Endothelial cell of umbilical vein (primary cell): ENCODE data around the gene TULP4. TPM values are rescaled to one million over a fixed set of nuclear protein-coding genes. Genes with fewer than 3 reads are reported as not detected.

Source experiments
- BruUV-seq: library from RNA; stranded (reverse); fragments of 400-500 nt; replicated peaks from 2 replicates; lab custom pipeline; 2021; lab: Mats Ljungman, UMichigan
- CTCF ChIA-PET: fragments of 300-600, 350-600 bp; sonication (Branson Sonifier 250); formaldehyde crosslinking; loops from one replicate; lab custom pipeline; 2021; ENCODE audit warnings: antibody characterized with exemption, inconsistent platforms; lab: Charles Lee
- POLR2A ChIA-PET: fragments of 300-600, 350-600 bp; sonication (Branson Sonifier 250); formaldehyde crosslinking; loops from one replicate; lab custom pipeline; 2021; ENCODE audit warnings: antibody characterized with exemption, inconsistent platforms; lab: Charles Lee
- DNase-seq: peaks from one replicate; pipeline ENCODE4 v3.0.0-alpha.2; 2011; ENCODE audit warnings: low read depth, low spot score
- FAIRE-seq: peaks from 2 replicates; lab custom pipeline; 2011; peaks lifted over from hg19 to GRCh38; lab: Jason Lieb, UNC
- H2AFZ ChIP-seq: 2 replicates; pipeline ENCODE4 v1.6.0; 2012; ENCODE audit warnings: low read depth, low read length, control low read depth, inconsistent platforms
- H3K27ac ChIP-seq: 2 replicates; pipeline ENCODE4 v1.5.1; 2011; ENCODE audit warnings: low read depth, mild to moderate bottlenecking, control low read depth, low read length, moderate library complexity; ENCODE audit not compliant: insufficient read depth
- H3K27me3 ChIP-seq, 2 experiments: 2 replicates each; pipeline versions ENCODE4 v1.6.0 to v1.6.1; 2011; ENCODE audit warnings: low read length in 2 of 2, mixed read lengths in 1 of 2; ENCODE audit not compliant: control insufficient read depth in 2 of 2, insufficient read depth in 2 of 2
- H3K36me3 ChIP-seq, 2 experiments: 2 replicates in 1 of 2; 3 replicates in 1 of 2; pipeline ENCODE4 v1.5.1; 2011; ENCODE audit warnings: low read length in 2 of 2, mild to moderate bottlenecking in 1 of 2, moderate library complexity in 1 of 2; ENCODE audit not compliant: control insufficient read depth in 2 of 2, insufficient read depth in 2 of 2; ENCODE audit errors: extremely low read depth in 1 of 2
- H3K4me1 ChIP-seq: 3 replicates; pipeline ENCODE4 v1.5.1; 2011; ENCODE audit warnings: mild to moderate bottlenecking, low read length; ENCODE audit not compliant: control insufficient read depth, insufficient read depth; ENCODE audit errors: extremely low read depth
- H3K4me2 ChIP-seq: 2 replicates; pipeline ENCODE4 v1.6.1; 2011; ENCODE audit warnings: low read length, control low read depth, mixed read lengths; ENCODE audit not compliant: insufficient read depth
- H3K4me3 ChIP-seq, 3 experiments: fragments of 200-600 bp in 1 of 3; sonication (generic), shearing (Covaris generic) in 1 of 3; replicated peaks in 1 of 3; 2 replicates each; pipeline ENCODE4 v1.5.1; 2011 to 2016; ENCODE audit warnings: control low read depth in 3 of 3, low read length in 3 of 3, mild to moderate bottlenecking in 2 of 3, inconsistent platforms in 1 of 3, low read depth in 1 of 3, moderate library complexity in 1 of 3; ENCODE audit not compliant: insufficient read depth in 1 of 3
- H3K79me2 ChIP-seq: 2 replicates; pipeline ENCODE4 v1.6.0; 2012; ENCODE audit warnings: low read length, inconsistent platforms; ENCODE audit not compliant: control insufficient read depth, insufficient read depth
- H3K9ac ChIP-seq: replicated peaks from 2 replicates; pipeline ENCODE3; 2011; ENCODE audit warnings: low read length, control low read depth; ENCODE audit not compliant: insufficient read depth; ENCODE audit errors: extremely low read depth
- H3K9me1 ChIP-seq: replicated peaks from 3 replicates; pipeline ENCODE4 v1.6.0; 2011; ENCODE audit warnings: mild to moderate bottlenecking, low read length; ENCODE audit not compliant: control insufficient read depth, insufficient read depth; ENCODE audit errors: extremely low read depth
- H3K9me3 ChIP-seq: replicated peaks from 2 replicates; pipeline ENCODE4 v1.5.1; 2012; ENCODE audit warnings: low read length, inconsistent platforms; ENCODE audit not compliant: control insufficient read depth, insufficient read depth
- H4K20me1 ChIP-seq: replicated peaks from 2 replicates; pipeline ENCODE3; 2011; ENCODE audit warnings: mild to moderate bottlenecking, low read length; ENCODE audit not compliant: control insufficient read depth, insufficient read depth; ENCODE audit errors: extremely low read depth
- EZH2 ChIP-seq: IDR thresholded peaks from 2 replicates; pipeline ENCODE4 v1.6.1; 2012; ENCODE audit warnings: borderline replicate concordance, low read depth, mild to moderate bottlenecking, moderate library complexity, low read length, inconsistent platforms; ENCODE audit not compliant: severe bottlenecking
- FOS ChIP-seq: IDR thresholded peaks from 2 replicates; pipeline ENCODE4 v1.6.1; 2011; ENCODE audit warnings: mild to moderate bottlenecking, low read length, moderate library complexity, borderline replicate concordance; ENCODE audit not compliant: insufficient read depth
- GATA2 ChIP-seq: IDR thresholded peaks from 2 replicates; pipeline ENCODE4 v1.7.0; 2011; ENCODE audit warnings: low read depth, mild to moderate bottlenecking, moderate library complexity, mixed read lengths, low read length; ENCODE audit not compliant: insufficient read length, insufficient read depth
- JUN ChIP-seq: IDR thresholded peaks from 2 replicates; pipeline ENCODE4 v1.6.1; 2011; ENCODE audit warnings: borderline replicate concordance, low read depth; ENCODE audit not compliant: insufficient read length, insufficient read depth
- MYC ChIP-seq: IDR thresholded peaks from one replicate; pipeline ENCODE4 v1.6.1; 2011; ENCODE audit warnings: mild to moderate bottlenecking, low read depth, low read length
- POLR2A ChIP-seq: IDR thresholded peaks from 2 replicates; pipeline ENCODE4 v1.6.1; 2012; ENCODE audit warnings: low read depth, mild to moderate bottlenecking, control low read depth, low read length
- POLR2AphosphoS5 ChIP-seq: IDR thresholded peaks from 2 replicates; pipeline ENCODE4 v1.6.1; 2012; ENCODE audit warnings: low read depth, mild to moderate bottlenecking, control low read depth, low read length, moderate library complexity; ENCODE audit not compliant: insufficient read depth
- dilution Hi-C: fragments of 300-500 bp; cut with MboI; formaldehyde crosslinking; loops from one replicate; pipeline ENCODE4 v1.15.0; 2019; ENCODE audit warnings: low sequenced_read_pairs; ENCODE audit not compliant: extremely low pct_ligation_motif_present
- intact Hi-C: fragments of 100-400 bp; cut with micrococcal nuclease; formaldehyde crosslinking; loops from one replicate; pipeline ENCODE4 v1.10.0; 2022
- polyA plus RNA-seq, 4 experiments: library from polyadenylated mRNA; depleted of rRNA in 3 of 4; stranded (reverse) in 3 of 4; unstranded in 1 of 4; fragments of >200 nt; gene quantifications; 2 replicates each; pipeline versions ENCODE4 v1.2.1 to v1.2.3, GENCODE V29; 2011 to 2012; ENCODE audit warnings: missing spikeins in 1 of 4
- total RNA-seq: library from RNA; stranded (reverse); gene quantifications from 2 replicates; pipeline ENCODE4 v1.2.3, GENCODE V29; 2021
- TF ChIP-seq, protein P1 (sequence below): IDR thresholded peaks from 2 replicates; pipeline ENCODE4 v1.6.1; 2011; ENCODE audit not compliant: insufficient read depth, insufficient read length
- TF ChIP-seq, protein P2 (sequence below), 2 donors: IDR thresholded peaks; 1 replicate in 1 of 2; 2 replicates in 1 of 2; pipeline ENCODE4 v1.5.1; 2011; ENCODE audit warnings: low read length in 2 of 2, mild to moderate bottlenecking in 2 of 2, moderate library complexity in 2 of 2, control low read depth in 1 of 2, inconsistent platforms in 1 of 2, low read depth in 1 of 2; ENCODE audit not compliant: insufficient read depth in 1 of 2; ENCODE audit errors: extremely low read depth in 1 of 2

The TULP4 gene
- total and polyA plus RNA-seq, 2 donors (not counting 3 experiments of a cell fraction or from before 2014, with no cell fraction given): 10.8 to 55.1 TPM

DNA sequence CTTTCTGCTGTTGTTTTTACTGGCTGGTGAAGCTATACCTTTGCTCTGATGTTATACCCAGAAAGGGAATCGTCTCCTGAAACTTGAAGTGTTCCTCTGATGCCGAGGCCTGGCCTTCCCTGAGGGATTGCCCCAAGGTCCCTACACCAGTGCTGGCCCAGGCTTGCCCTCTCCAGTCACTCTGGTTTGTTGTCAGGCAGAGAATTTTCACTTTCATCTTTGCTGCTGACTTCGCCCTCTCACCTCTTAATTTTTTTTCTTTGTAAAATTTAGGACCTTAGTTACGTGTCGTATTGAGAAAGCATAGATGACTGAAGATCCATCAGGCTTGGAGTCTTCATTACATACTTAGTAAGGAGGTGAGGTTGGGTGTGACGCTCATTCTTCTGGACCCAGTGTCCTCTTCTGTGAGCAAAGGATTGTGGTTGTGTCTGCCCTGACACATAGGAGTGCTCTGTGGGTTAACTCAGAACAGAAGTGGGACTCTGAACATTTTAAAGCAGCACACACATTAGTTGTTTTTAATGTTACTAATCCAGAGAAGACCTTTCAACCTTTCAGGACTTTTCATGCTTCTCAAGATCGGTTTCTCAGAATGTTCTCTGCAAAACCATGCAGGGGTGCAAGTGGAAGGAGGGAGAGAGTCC lies 45.4 kb downstream of the TULP4 start:
- Histone ChIP-seq H3K4me2 (no peak overlapping the region), H3K9me3 (no peaks in the 10 kb centered on the region)
- FAIRE-seq: no peak

More for the DNA sequence above, 45.4 kb downstream of the TULP4 start:
- dilution Hi-C loops: no loop called here
- POLR2A ChIA-PET: no interaction called here
- DNase-seq: no peak
- Histone ChIP-seq H4K20me1 (peaks cover 11% of the 10 kb centered on the region), H3K4me3 (no peak overlapping the region), H3K9ac (no peak overlapping the region), H2AFZ (no peak overlapping the region), H3K9me1 (no peaks in the 10 kb centered on the region), H3K36me3 (no peaks in the 10 kb centered on the region), H3K27me3 (no peaks in the 10 kb centered on the region), H3K27ac (no peak overlapping the region), H3K79me2 (peaks cover 6% of the 10 kb centered on the region), H3K4me1 (peaks cover 6% of the 10 kb centered on the region)
- TF ChIP-seq, protein P1, sequence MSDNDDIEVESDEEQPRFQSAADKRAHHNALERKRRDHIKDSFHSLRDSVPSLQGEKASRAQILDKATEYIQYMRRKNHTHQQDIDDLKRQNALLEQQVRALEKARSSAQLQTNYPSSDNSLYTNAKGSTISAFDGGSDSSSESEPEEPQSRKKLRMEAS: no peak
- TF ChIP-seq MYC: no peak
- TF ChIP-seq FOS: no peak
- TF ChIP-seq GATA2: no peak
- TF ChIP-seq EZH2: no peak
- TF ChIP-seq POLR2A: no peak
- TF ChIP-seq JUN: no peak
- no peak for TF ChIP-seq POLR2AphosphoS5
- TF ChIP-seq, protein P2, sequence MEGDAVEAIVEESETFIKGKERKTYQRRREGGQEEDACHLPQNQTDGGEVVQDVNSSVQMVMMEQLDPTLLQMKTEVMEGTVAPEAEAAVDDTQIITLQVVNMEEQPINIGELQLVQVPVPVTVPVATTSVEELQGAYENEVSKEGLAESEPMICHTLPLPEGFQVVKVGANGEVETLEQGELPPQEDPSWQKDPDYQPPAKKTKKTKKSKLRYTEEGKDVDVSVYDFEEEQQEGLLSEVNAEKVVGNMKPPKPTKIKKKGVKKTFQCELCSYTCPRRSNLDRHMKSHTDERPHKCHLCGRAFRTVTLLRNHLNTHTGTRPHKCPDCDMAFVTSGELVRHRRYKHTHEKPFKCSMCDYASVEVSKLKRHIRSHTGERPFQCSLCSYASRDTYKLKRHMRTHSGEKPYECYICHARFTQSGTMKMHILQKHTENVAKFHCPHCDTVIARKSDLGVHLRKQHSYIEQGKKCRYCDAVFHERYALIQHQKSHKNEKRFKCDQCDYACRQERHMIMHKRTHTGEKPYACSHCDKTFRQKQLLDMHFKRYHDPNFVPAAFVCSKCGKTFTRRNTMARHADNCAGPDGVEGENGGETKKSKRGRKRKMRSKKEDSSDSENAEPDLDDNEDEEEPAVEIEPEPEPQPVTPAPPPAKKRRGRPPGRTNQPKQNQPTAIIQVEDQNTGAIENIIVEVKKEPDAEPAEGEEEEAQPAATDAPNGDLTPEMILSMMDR (IDR thresholded peaks at IDR 0.05; ENCODE audit: extremely low read depth in 1 of 2, insufficient read depth in 1 of 2, low read depth in 1 of 2, low read length in 2 of 2): no peak
- intact Hi-C loops: no loop called here
- CTCF ChIA-PET: interaction anchor here (1.0 kb wide), 1 partner anchor 137 kb away, joined by 4 read pairs; no protein-coding TSS in a partner anchor
- no TSS peak for BruUV-seq
